HepG2 (cell line): ENCODE measurements around the gene C1orf141. TPM values are rescaled to one million over a fixed set of nuclear protein-coding genes. Genes with fewer than 3 reads are reported as not detected.

ENCODE experiments used
- ATAC-seq: fragments of 200-7000 bp; cut with Tn5 transposase; 3 replicates; pipeline ENCODE4 v1.9.1; 2020; ENCODE audit warnings: mild to moderate bottlenecking, moderate library complexity
- BruUV-seq: library from RNA; stranded (reverse); fragments of 400-500 nt; replicated peaks from 2 replicates; lab custom pipeline; 2021; lab: Mats Ljungman, UMichigan
- CTCF ChIA-PET: fragments of 300-600 bp; formaldehyde crosslinking; extraction: SDS; loops from one replicate; lab custom pipeline; 2021; ENCODE audit warnings: low total read pairs, inconsistent platforms, low intra/inter-chr PET ratio; lab: Yijun Ruan, JAX
- POLR2A ChIA-PET: fragments of 350-600 bp; sonication (Branson Sonifier 250); formaldehyde crosslinking; loops from one replicate; lab custom pipeline; 2020; ENCODE audit warnings: antibody characterized with exemption, inconsistent platforms; lab: Yijun Ruan, JAX
- DNase-seq: peaks from one replicate; pipeline ENCODE4 v3.0.0-alpha.2; 2015; ENCODE audit warnings: low spot score
- FAIRE-seq: peaks from 3 replicates; lab custom pipeline; 2011; peaks lifted over from hg19 to GRCh38; lab: Jason Lieb, UNC
- H2AFZ ChIP-seq: one replicate; pipeline ENCODE4 v1.6.1; 2011; ENCODE audit warnings: low read length, inconsistent platforms
- H3K27ac ChIP-seq: fragments of 300-600 bp; 3 replicates; pipeline ENCODE4 v1.8.0; 2011; ENCODE audit warnings: mixed run types, mild to moderate bottlenecking, mixed read lengths, low read length, inconsistent platforms; ENCODE audit not compliant: insufficient read depth; ENCODE audit errors: extremely low read length
- H3K27me3 ChIP-seq, 2 experiments: fragments of 200-600 bp in 1 of 2; 2 replicates in 1 of 2; 3 replicates in 1 of 2; pipeline versions ENCODE4 v1.6.0 to v1.8.0; 2011; ENCODE audit warnings: low read length in 2 of 2, mild to moderate bottlenecking in 2 of 2, moderate library complexity in 2 of 2, inconsistent platforms in 1 of 2; ENCODE audit not compliant: insufficient read depth in 2 of 2, control insufficient read depth in 1 of 2
- H3K36me3 ChIP-seq, 2 experiments: fragments of 200-600 bp in 1 of 2; replicated peaks in 1 of 2; 2 replicates in 1 of 2; 3 replicates in 1 of 2; pipeline versions ENCODE4 v1.5.1 to v1.8.0; 2011; ENCODE audit warnings: low read length in 2 of 2, inconsistent platforms in 1 of 2; ENCODE audit not compliant: insufficient read depth in 2 of 2, control insufficient read depth in 1 of 2
- H3K4me1 ChIP-seq: 2 replicates; pipeline ENCODE4 v1.5.1; 2012; ENCODE audit warnings: low read length, inconsistent platforms; ENCODE audit not compliant: insufficient read depth
- H3K4me2 ChIP-seq: 2 replicates; pipeline ENCODE4 v1.6.0; 2011; ENCODE audit warnings: low read depth, low read length, inconsistent platforms
- H3K4me3 ChIP-seq, 3 experiments: fragments of 200-600 bp in 1 of 3; sonication (generic), shearing (Covaris generic) in 1 of 3; replicated peaks in 1 of 3; 2 replicates each; pipeline ENCODE4 v1.5.1; 2011 to 2016; ENCODE audit warnings: low read length in 3 of 3, inconsistent platforms in 2 of 3, low read depth in 2 of 3, mild to moderate bottlenecking in 2 of 3, control low read depth in 1 of 3, mixed read lengths in 1 of 3; ENCODE audit not compliant: insufficient read depth in 1 of 3
- H3K79me2 ChIP-seq: one replicate; pipeline ENCODE4 v1.6.1; 2011; ENCODE audit warnings: low read length, inconsistent platforms; ENCODE audit not compliant: insufficient read depth
- H3K9ac ChIP-seq: 2 replicates; pipeline ENCODE4 v1.6.0; 2011; ENCODE audit warnings: mild to moderate bottlenecking, low read depth, low read length, inconsistent platforms; ENCODE audit not compliant: insufficient read depth
- H3K9me3 ChIP-seq: 2 replicates; pipeline ENCODE4 v1.5.1; 2012; ENCODE audit warnings: mild to moderate bottlenecking, low read length
- H4K20me1 ChIP-seq: 2 replicates; pipeline ENCODE4 v1.6.0; 2011; ENCODE audit warnings: inconsistent platforms, mild to moderate bottlenecking, low read length, moderate library complexity; ENCODE audit not compliant: insufficient read depth
- ATF3 ChIP-seq: sonication (generic); formaldehyde crosslinking; IDR thresholded peaks from 2 replicates; pipeline ENCODE4 v1.4.0; 2020; ENCODE audit warnings: missing genetic modification reagents
- JUNB ChIP-seq: sonication (generic); formaldehyde crosslinking; IDR thresholded peaks from 2 replicates; pipeline ENCODE4 v1.8.0; 2022; ENCODE audit warnings: missing genetic modification reagents, mild to moderate bottlenecking, borderline replicate concordance
- KLF12 ChIP-seq: sonication (generic); formaldehyde crosslinking; IDR thresholded peaks from 2 replicates; pipeline ENCODE4 v1.4.0; 2020; ENCODE audit warnings: missing genetic modification reagents, borderline replicate concordance
- MAFF ChIP-seq: IDR thresholded peaks from 2 replicates; pipeline ENCODE4 v1.6.1; 2011; ENCODE audit warnings: low read depth, low read length, improper control_type of control experiment
- MAFK ChIP-seq, 2 experiments: IDR thresholded peaks in 1 of 2; conservative IDR thresholded peaks in 1 of 2; 2 replicates each; pipeline ENCODE4 v1.6.1; 2011; ENCODE audit warnings: improper control_type of control experiment in 2 of 2, low read length in 2 of 2
- NKX3-1 ChIP-seq: sonication (generic); formaldehyde crosslinking; IDR thresholded peaks from 2 replicates; pipeline ENCODE4 v1.5.0; 2020; ENCODE audit warnings: missing genetic modification reagents
- RAD21 ChIP-seq: fragments of 450-650 bp; formaldehyde crosslinking; IDR thresholded peaks from 2 replicates; pipeline ENCODE4 v1.5.0; 2020; ENCODE audit warnings: mild to moderate bottlenecking
- SRSF9 ChIP-seq: fragments of 200-400 bp; formaldehyde crosslinking; IDR thresholded peaks from 2 replicates; pipeline ENCODE4 v1.6.1; 2018; ENCODE audit warnings: borderline replicate concordance, mild to moderate bottlenecking, low read depth, low read length; ENCODE audit not compliant: insufficient read depth, poor library complexity, severe bottlenecking
- ZBTB37 ChIP-seq: sonication (generic); formaldehyde crosslinking; IDR thresholded peaks from 2 replicates; pipeline ENCODE4 v1.4.0; 2020; ENCODE audit warnings: mild to moderate bottlenecking, missing genetic modification reagents
- ZNF160 ChIP-seq: sonication (generic); formaldehyde crosslinking; IDR thresholded peaks from 2 replicates; pipeline ENCODE4 v1.8.0; 2022; ENCODE audit warnings: mild to moderate bottlenecking, inconsistent platforms, missing genetic modification reagents
- WGBS: methylation state at CpG from one replicate; pipeline ENCODE4 v1.1.6; 2017; ENCODE audit warnings: low lambda C conversion rate; 5-methylcytosine and 5-hydroxymethylcytosine counted together
- in situ Hi-C: cut with HindIII; loops from 2 replicates; pipeline ENCODE4 v1.10.0; 2017; ENCODE audit warnings: low pct_unique_long_range_greater_than_20kb; ENCODE audit not compliant: extremely low pct_ligation_motif_present
- intact Hi-C: fragments of 100-400 bp; cut with micrococcal nuclease; formaldehyde crosslinking; loops from one replicate; pipeline ENCODE4 v1.10.0; 2022; ENCODE audit not compliant: unreplicated experiment
- polyA plus RNA-seq, 8 experiments: library from polyadenylated mRNA; depleted of rRNA in 3 of 8; stranded (reverse) in 7 of 8; unstranded in 1 of 8; fragments of >200 nt; fragmentation: Illumina TruSeq in 4 of 8; extraction: Trizol in 4 of 8; gene quantifications; 2 replicates each; pipeline versions ENCODE4 v1.2.1 to v1.2.3, GENCODE V29; 2011 to 2016; ENCODE audit warnings: low read depth in 4 of 8, missing spikeins in 1 of 8, mixed read lengths in 1 of 8; ENCODE audit not compliant: insufficient read depth in 1 of 8
- total RNA-seq, 5 experiments: library from RNA; depleted of rRNA; stranded (reverse); fragments of >200 nt; fragmentation: Illumina TruSeq; extraction: Trizol; gene quantifications; 2 replicates each; pipeline ENCODE4 v1.2.3, GENCODE V29; 2016; ENCODE audit warnings: low read depth in 1 of 5
- TF ChIP-seq, protein P1 (sequence below): sonication (generic); formaldehyde crosslinking; IDR thresholded peaks from 2 replicates; pipeline ENCODE4 v1.5.0; 2020; ENCODE audit warnings: missing genetic modification reagents
- TF ChIP-seq, protein P2 (sequence below): sonication (generic); formaldehyde crosslinking; IDR thresholded peaks from 2 replicates; pipeline ENCODE4 v1.4.0; 2020; ENCODE audit warnings: missing genetic modification reagents
- TF ChIP-seq, protein P3 (sequence below): sonication (generic); formaldehyde crosslinking; IDR thresholded peaks from 2 replicates; pipeline ENCODE4 v1.4.0; 2020; ENCODE audit warnings: missing genetic modification reagents

Gene C1orf141
- total and polyA plus RNA-seq, 2 of the 13 experiments (the other 11 are each of a cell fraction or from before 2014, with no cell fraction given), result not detected

- Histone ChIP-seq H3K4me1 (peaks cover 29% of the 10 kb centered on the region), H3K79me2 (no peaks in the 10 kb centered on the region), H3K9ac (no peak overlapping the region), H4K20me1 (no peaks in the 10 kb centered on the region), H2AFZ (no peak overlapping the region), H3K36me3 (no peaks in the 10 kb centered on the region), H3K4me3 (no peak overlapping the region), H3K4me2 (no peak overlapping the region), H3K27me3 (no peaks in the 10 kb centered on the region), H3K27ac (no peak overlapping the region), H3K9me3 (no peaks in the 10 kb centered on the region)
- BruUV-seq, result no TSS peak
- ChIA-PET POLR2A (no interaction called here), CTCF (no interaction called here)
- in situ Hi-C loops, result no loop called here
- FAIRE-seq, result no peak
- no peak for TF ChIP-seq NKX3-1
- peak; percentile 62 to 78 for TF ChIP-seq MAFK (conservative IDR thresholded peaks at IDR 0.05 in 1 of 2, IDR thresholded peaks at IDR 0.05 in 1 of 2; ENCODE audit: low read length in 2 of 2)
- TF ChIP-seq, protein P1, sequence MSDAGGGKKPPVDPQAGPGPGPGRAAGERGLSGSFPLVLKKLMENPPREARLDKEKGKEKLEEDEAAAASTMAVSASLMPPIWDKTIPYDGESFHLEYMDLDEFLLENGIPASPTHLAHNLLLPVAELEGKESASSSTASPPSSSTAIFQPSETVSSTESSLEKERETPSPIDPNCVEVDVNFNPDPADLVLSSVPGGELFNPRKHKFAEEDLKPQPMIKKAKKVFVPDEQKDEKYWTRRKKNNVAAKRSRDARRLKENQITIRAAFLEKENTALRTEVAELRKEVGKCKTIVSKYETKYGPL, result no peak
- TF ChIP-seq, protein P2, sequence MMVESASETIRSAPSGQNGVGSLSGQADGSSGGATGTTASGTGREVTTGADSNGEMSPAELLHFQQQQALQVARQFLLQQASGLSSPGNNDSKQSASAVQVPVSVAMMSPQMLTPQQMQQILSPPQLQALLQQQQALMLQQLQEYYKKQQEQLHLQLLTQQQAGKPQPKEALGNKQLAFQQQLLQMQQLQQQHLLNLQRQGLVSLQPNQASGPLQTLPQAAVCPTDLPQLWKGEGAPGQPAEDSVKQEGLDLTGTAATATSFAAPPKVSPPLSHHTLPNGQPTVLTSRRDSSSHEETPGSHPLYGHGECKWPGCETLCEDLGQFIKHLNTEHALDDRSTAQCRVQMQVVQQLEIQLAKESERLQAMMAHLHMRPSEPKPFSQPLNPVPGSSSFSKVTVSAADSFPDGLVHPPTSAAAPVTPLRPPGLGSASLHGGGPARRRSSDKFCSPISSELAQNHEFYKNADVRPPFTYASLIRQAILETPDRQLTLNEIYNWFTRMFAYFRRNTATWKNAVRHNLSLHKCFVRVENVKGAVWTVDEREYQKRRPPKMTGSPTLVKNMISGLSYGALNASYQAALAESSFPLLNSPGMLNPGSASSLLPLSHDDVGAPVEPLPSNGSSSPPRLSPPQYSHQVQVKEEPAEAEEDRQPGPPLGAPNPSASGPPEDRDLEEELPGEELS (CRISPR knock-in tag), result no peak
- TF ChIP-seq MAFF, result peak; percentile 70
- no peak for DNase-seq
- no peak for ATAC-seq
- intact Hi-C loops, result no loop called here
Measured at GRCh38 chr1:67173988-67174387, 39.2 kb upstream of the C1orf141 start.

- no peak overlapping the region for H3K4me2 ChIP-seq
- no peaks in the 10 kb centered on the region; a peak in 1 of 5 replicates for H3K27me3 ChIP-seq
- no peak overlapping the region for H2AFZ ChIP-seq
- TF ChIP-seq KLF12 (CRISPR knock-in tag) (no peak), ATF3 (CRISPR knock-in tag) (no peak), ZBTB37 (no peak), ZNF160 (CRISPR knock-in tag) (no peak), SRSF9 (no peak), RAD21 (CRISPR knock-in tag) (no peak), JUNB (no peak)
- TF ChIP-seq, protein P3, sequence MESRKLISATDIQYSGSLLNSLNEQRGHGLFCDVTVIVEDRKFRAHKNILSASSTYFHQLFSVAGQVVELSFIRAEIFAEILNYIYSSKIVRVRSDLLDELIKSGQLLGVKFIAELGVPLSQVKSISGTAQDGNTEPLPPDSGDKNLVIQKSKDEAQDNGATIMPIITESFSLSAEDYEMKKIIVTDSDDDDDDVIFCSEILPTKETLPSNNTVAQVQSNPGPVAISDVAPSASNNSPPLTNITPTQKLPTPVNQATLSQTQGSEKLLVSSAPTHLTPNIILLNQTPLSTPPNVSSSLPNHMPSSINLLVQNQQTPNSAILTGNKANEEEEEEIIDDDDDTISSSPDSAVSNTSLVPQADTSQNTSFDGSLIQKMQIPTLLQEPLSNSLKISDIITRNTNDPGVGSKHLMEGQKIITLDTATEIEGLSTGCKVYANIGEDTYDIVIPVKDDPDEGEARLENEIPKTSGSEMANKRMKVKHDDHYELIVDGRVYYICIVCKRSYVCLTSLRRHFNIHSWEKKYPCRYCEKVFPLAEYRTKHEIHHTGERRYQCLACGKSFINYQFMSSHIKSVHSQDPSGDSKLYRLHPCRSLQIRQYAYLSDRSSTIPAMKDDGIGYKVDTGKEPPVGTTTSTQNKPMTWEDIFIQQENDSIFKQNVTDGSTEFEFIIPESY (CRISPR knock-in tag), result no peak
Measured at GRCh38 chr1:67171978-67172377, 37.2 kb upstream of the C1orf141 start.

More at GRCh38 chr1:67171978-67172377, 37.2 kb upstream of the C1orf141 start:
- H3K79me2 ChIP-seq, result no peaks in the 10 kb centered on the region
- no peak overlapping the region for H3K27ac ChIP-seq
- no TSS peak for BruUV-seq
- ChIA-PET POLR2A (no interaction called here), CTCF (no interaction called here)
- no peak overlapping the region for H3K9ac ChIP-seq
- intact Hi-C loops, result no loop called here
- no peak overlapping the region for H3K4me3 ChIP-seq
- no peaks in the 10 kb centered on the region for H3K36me3 ChIP-seq
- ATAC-seq (no peak), DNase-seq (no peak), FAIRE-seq (no peak)
- H3K4me1 ChIP-seq, result peaks cover 33% of the 10 kb centered on the region
- no peaks in the 10 kb centered on the region for H3K9me3 ChIP-seq
- H4K20me1 ChIP-seq, result no peaks in the 10 kb centered on the region
- in situ Hi-C loops, result no loop called here
- 0% methylated on average over 1 of the region's 1 CpG for WGBS
